Stimulated activated effector memory CD8-positive, alpha-beta T cell treated with anti-CD3 and anti-CD28 coated beads, Interleukin-12 subunit alpha, Interleukin-12 subunit beta, amount 100 ng/mL, for 72 hours (primary cell): ENCODE measurements around the gene ATL3.
"Not testable (repeated sequence)": the region's sequence is repeated elsewhere in the genome, so short reads cannot be mapped to it uniquely, and the experiment has no call there.

Source experiments
- ATAC-seq: fragments of 150-1000 bp; cut with Tn5 transposase; 2 replicates; pipeline ENCODE4 v1.10.0; 2021
- DNase-seq, 2 donors: peaks; one replicate each; pipeline ENCODE4 v3.0.0; 2021 to 2022; ENCODE audit warnings: low spot score in 2 of 2
- H3K27ac Mint-ChIP-seq: one replicate; pipeline ENCODE4 v1.8.0; 2022; ENCODE audit warnings: mild to moderate bottlenecking, mixed read lengths
- H3K36me3 Mint-ChIP-seq: one replicate; pipeline ENCODE4 v1.8.0; 2022; ENCODE audit warnings: mild to moderate bottlenecking, mixed read lengths
- H3K4me1 Mint-ChIP-seq: one replicate; pipeline ENCODE4 v1.8.0; 2022; ENCODE audit warnings: mixed read lengths
- H3K4me3 Mint-ChIP-seq: one replicate; pipeline ENCODE4 v1.8.0; 2022; ENCODE audit warnings: mild to moderate bottlenecking, mixed read lengths
- H3K9me3 Mint-ChIP-seq: one replicate; pipeline ENCODE4 v1.8.0; 2022; ENCODE audit warnings: mixed read lengths

ATL3 gene

GRCh38 chr11:63592975-63593395 lies 78.2 kb downstream of the ATL3 start:
- H3K4me1 Mint-ChIP-seq: peaks cover 6% of the 10 kb centered on the region
- no peak for DNase-seq
- ATAC-seq: no peak
- peaks cover 53% of the 10 kb centered on the region for H3K36me3 Mint-ChIP-seq
- no peak overlapping the region for H3K4me3 Mint-ChIP-seq
- H3K27ac Mint-ChIP-seq: no peak overlapping the region
- no peaks in the 10 kb centered on the region for H3K9me3 Mint-ChIP-seq

- DNase-seq (no peak), ATAC-seq (no peak)
- Mint-ChIP-seq H3K27ac (peak overlapping the region; percentile 69), H3K4me1 (peaks cover 6% of the 10 kb centered on the region), H3K36me3 (peaks cover 45% of the 10 kb centered on the region), H3K4me3 (no peak overlapping the region), H3K9me3 (no peaks in the 10 kb centered on the region)
Observed at GRCh38 chr11:63590024-63590788, 81.0 kb downstream of the ATL3 start.

GRCh38 chr11:63589000-63589399 lies 82.2 kb downstream of the ATL3 start:
- Mint-ChIP-seq H3K9me3 (no peaks in the 10 kb centered on the region), H3K27ac (peak overlapping the region; percentile 41), H3K4me3 (no peak overlapping the region), H3K4me1 (peaks cover 6% of the 10 kb centered on the region), H3K36me3 (peaks cover 44% of the 10 kb centered on the region)
- DNase-seq (no peak), ATAC-seq (no peak)

GRCh38 chr11:63586451-63587166 lies 84.6 kb downstream of the ATL3 start:
- Mint-ChIP-seq H3K9me3 (peaks cover 5% of the 10 kb centered on the region), H3K4me3 (no peak overlapping the region), H3K27ac (no peak overlapping the region), H3K4me1 (peaks cover 29% of the 10 kb centered on the region), H3K36me3 (peaks cover 51% of the 10 kb centered on the region)
- ATAC-seq (no peak), DNase-seq (no peak)

GRCh38 chr11:63583357-63583677 lies 87.9 kb downstream of the ATL3 start:
- DNase-seq (no peak), ATAC-seq (no peak)
- H3K4me1 Mint-ChIP-seq: peaks cover 25% of the 10 kb centered on the region
- peaks cover 6% of the 10 kb centered on the region for H3K9me3 Mint-ChIP-seq
- no peak overlapping the region for H3K27ac Mint-ChIP-seq
- peaks cover 30% of the 10 kb centered on the region for H3K36me3 Mint-ChIP-seq
- no peak overlapping the region for H3K4me3 Mint-ChIP-seq

GRCh38 chr11:63581224-63581623 lies 90.0 kb downstream of the ATL3 start:
- ATAC-seq: not testable (repeated sequence)
- peak overlapping the region; percentile 41 for H3K27ac Mint-ChIP-seq

GRCh38 chr11:63578882-63579281 lies 92.3 kb downstream of the ATL3 start:
- not testable (repeated sequence) for H3K27ac Mint-ChIP-seq, H3K4me3 Mint-ChIP-seq, ATAC-seq, H3K9me3 Mint-ChIP-seq, DNase-seq
- peaks cover 41% of the 10 kb centered on the region for H3K4me1 Mint-ChIP-seq
- H3K36me3 Mint-ChIP-seq: peaks cover 19% of the 10 kb centered on the region

More at GRCh38 chr11:63581224-63581623, 90.0 kb downstream of the ATL3 start:
- not testable (repeated sequence) for H3K9me3 Mint-ChIP-seq, H3K4me3 Mint-ChIP-seq, DNase-seq
- Mint-ChIP-seq H3K4me1 (peaks cover 25% of the 10 kb centered on the region), H3K36me3 (peaks cover 20% of the 10 kb centered on the region)

- peak overlapping the region; percentile 92 for H3K27ac Mint-ChIP-seq
- no peak for DNase-seq
- no peak for ATAC-seq
- peaks cover 22% of the 10 kb centered on the region for H3K36me3 Mint-ChIP-seq
- H3K9me3 Mint-ChIP-seq: no peaks in the 10 kb centered on the region
- H3K4me1 Mint-ChIP-seq: peaks cover 32% of the 10 kb centered on the region
- H3K4me3 Mint-ChIP-seq: peak overlapping the region; percentile 71
Observed at GRCh38 chr11:63574856-63575602, 96.1 kb downstream of the ATL3 start.
